HepG2 (cell line): ENCODE measurements around the gene DDRGK1. TPM values are rescaled to one million over a fixed set of nuclear protein-coding genes. Genes with fewer than 3 reads are reported as not detected.

Experiments used
- CSRNP2 ChIP-seq: sonication (generic); formaldehyde crosslinking; conservative IDR thresholded peaks from 2 replicates; pipeline ENCODE4 v1.8.0; 2022; ENCODE audit warnings: low read depth, missing genetic modification reagents
- EED ChIP-seq: sonication (generic); formaldehyde crosslinking; IDR thresholded peaks from 2 replicates; pipeline ENCODE4 v1.5.0; 2020; ENCODE audit warnings: mild to moderate bottlenecking, missing genetic modification reagents
- EHMT2 ChIP-seq: fragments of 200-600 bp; sonication (generic); IDR thresholded peaks from 2 replicates; pipeline ENCODE4 v1.7.0; 2017; ENCODE audit warnings: antibody characterized with exemption, low read depth, low read length, borderline replicate concordance
- FOXO4 ChIP-seq: sonication (generic); formaldehyde crosslinking; conservative IDR thresholded peaks from 2 replicates; pipeline ENCODE4 v1.8.1; 2023; ENCODE audit warnings: missing genetic modification reagents
- GABPB1 ChIP-seq: IDR thresholded peaks from 2 replicates; pipeline ENCODE4 v1.6.1; 2016; ENCODE audit warnings: mild to moderate bottlenecking, missing genetic modification reagents, moderate library complexity, missing compliant biosample characterization
- GFI1 ChIP-seq: sonication (generic); formaldehyde crosslinking; IDR thresholded peaks from 2 replicates; pipeline ENCODE4 v1.5.0; 2020; ENCODE audit warnings: missing genetic modification reagents, mild to moderate bottlenecking, borderline replicate concordance
- HNRNPLL ChIP-seq: fragments of 200-400 bp; formaldehyde crosslinking; IDR thresholded peaks from 2 replicates; pipeline ENCODE4 v1.6.1; 2017; ENCODE audit warnings: mild to moderate bottlenecking, low read depth, low read length; ENCODE audit not compliant: poor library complexity, severe bottlenecking
- IRX3 ChIP-seq: sonication (generic); formaldehyde crosslinking; IDR thresholded peaks from 2 replicates; pipeline ENCODE4 v1.8.1; 2023; ENCODE audit warnings: mild to moderate bottlenecking, low read depth, missing genetic modification reagents, borderline replicate concordance
- JDP2 ChIP-seq: sonication (generic); formaldehyde crosslinking; IDR thresholded peaks from 2 replicates; pipeline ENCODE4 v1.8.1; 2022; ENCODE audit warnings: missing genetic modification reagents, borderline replicate concordance
- MBD4 ChIP-seq: IDR thresholded peaks from 2 replicates; pipeline ENCODE4 v1.6.1; 2012; ENCODE audit warnings: low read length, inconsistent platforms, borderline replicate concordance
- MTA3 ChIP-seq: sonication (generic); formaldehyde crosslinking; IDR thresholded peaks from 2 replicates; pipeline ENCODE4 v1.4.0; 2020; ENCODE audit warnings: missing genetic modification reagents
- MZF1 ChIP-seq: sonication (generic); formaldehyde crosslinking; IDR thresholded peaks from 2 replicates; pipeline ENCODE4 v1.8.1; 2023; ENCODE audit warnings: mild to moderate bottlenecking, missing genetic modification reagents, borderline replicate concordance
- NCOA2 ChIP-seq: sonication (generic); formaldehyde crosslinking; IDR thresholded peaks from 2 replicates; pipeline ENCODE4 v1.8.0; 2022; ENCODE audit warnings: inconsistent platforms
- PCBP2 ChIP-seq: fragments of 200-400 bp; formaldehyde crosslinking; optimal IDR thresholded peaks from 2 replicates; pipeline ENCODE3; 2018; ENCODE audit warnings: low read length, low read depth; ENCODE audit not compliant: poor library complexity, severe bottlenecking
- PPARG ChIP-seq: conservative IDR thresholded peaks from 2 replicates; pipeline ENCODE4 v1.6.1; 2016; ENCODE audit warnings: missing biosample characterization, missing genetic modification reagents
- SMAD1 ChIP-seq: sonication (generic); formaldehyde crosslinking; IDR thresholded peaks from 2 replicates; pipeline ENCODE4 v1.4.0; 2020; ENCODE audit warnings: missing genetic modification reagents, low read depth, mild to moderate bottlenecking, borderline replicate concordance
- SNRNP70 ChIP-seq: fragments of 200-400 bp; formaldehyde crosslinking; IDR thresholded peaks from 2 replicates; pipeline ENCODE4 v1.6.1; 2017; ENCODE audit warnings: mild to moderate bottlenecking, low read depth, low read length, moderate library complexity
- TCF12 ChIP-seq, 2 experiments: fragments of 450-650 bp in 1 of 2; sonication (generic) in 1 of 2; formaldehyde crosslinking in 1 of 2; IDR thresholded peaks; 2 replicates each; pipeline versions ENCODE4 v1.6.1 to v1.8.0; 2017 to 2022; ENCODE audit warnings: antibody characterized with exemption in 1 of 2, mild to moderate bottlenecking in 1 of 2, missing genetic modification reagents in 1 of 2, moderate library complexity in 1 of 2
- TOPORS ChIP-seq: sonication (generic); formaldehyde crosslinking; IDR thresholded peaks from 2 replicates; pipeline ENCODE4 v1.8.0; 2023; ENCODE audit warnings: mild to moderate bottlenecking, missing genetic modification reagents
- ZBTB25 ChIP-seq: IDR thresholded peaks from 2 replicates; pipeline ENCODE4 v1.6.1; 2018; ENCODE audit warnings: missing genetic modification reagents
- ZMYM3 ChIP-seq: sonication (generic); formaldehyde crosslinking; IDR thresholded peaks from 2 replicates; pipeline ENCODE4 v1.5.1; 2020; ENCODE audit warnings: mild to moderate bottlenecking, missing genetic modification reagents
- ZNF235 ChIP-seq: sonication (generic); formaldehyde crosslinking; IDR thresholded peaks from 2 replicates; pipeline ENCODE4 v1.8.1; 2023; ENCODE audit warnings: mild to moderate bottlenecking, missing genetic modification reagents, borderline replicate concordance
- ZNF24 ChIP-seq: fragments of 450-650 bp; IDR thresholded peaks from 2 replicates; pipeline ENCODE4 v1.6.1; 2017; ENCODE audit warnings: antibody characterized with exemption, mild to moderate bottlenecking
- ZNF333 ChIP-seq: sonication (generic); formaldehyde crosslinking; IDR thresholded peaks from 2 replicates; pipeline ENCODE4 v1.4.0; 2020; ENCODE audit warnings: mild to moderate bottlenecking, missing genetic modification reagents, borderline replicate concordance
- ZNF350 ChIP-seq: sonication (generic); formaldehyde crosslinking; IDR thresholded peaks from 2 replicates; pipeline ENCODE4 v1.4.0; 2020; ENCODE audit warnings: mild to moderate bottlenecking, low read depth, missing genetic modification reagents, borderline replicate concordance
- ZNF713 ChIP-seq: sonication (generic); formaldehyde crosslinking; IDR thresholded peaks from 2 replicates; pipeline ENCODE4 v1.4.0; 2020; ENCODE audit warnings: mild to moderate bottlenecking, missing genetic modification reagents
- ZNF781 ChIP-seq: sonication (generic); formaldehyde crosslinking; IDR thresholded peaks from 2 replicates; pipeline ENCODE4 v1.5.1; 2020; ENCODE audit warnings: borderline replicate concordance, mild to moderate bottlenecking, missing genetic modification reagents; ENCODE audit errors: not compliant biosample characterization
- ZNF891 ChIP-seq: sonication (generic); formaldehyde crosslinking; IDR thresholded peaks from 2 replicates; pipeline ENCODE4 v1.5.0; 2020; ENCODE audit warnings: mild to moderate bottlenecking, missing genetic modification reagents
- polyA plus RNA-seq, 8 experiments: library from polyadenylated mRNA; depleted of rRNA in 3 of 8; stranded (reverse) in 7 of 8; unstranded in 1 of 8; fragments of >200 nt; fragmentation: Illumina TruSeq in 4 of 8; extraction: Trizol in 4 of 8; gene quantifications; 2 replicates each; pipeline versions ENCODE4 v1.2.1 to v1.2.3, GENCODE V29; 2011 to 2016; ENCODE audit warnings: low read depth in 4 of 8, missing spikeins in 1 of 8, mixed read lengths in 1 of 8; ENCODE audit not compliant: insufficient read depth in 1 of 8
- total RNA-seq, 5 experiments: library from RNA; depleted of rRNA; stranded (reverse); fragments of >200 nt; fragmentation: Illumina TruSeq; extraction: Trizol; gene quantifications; 2 replicates each; pipeline ENCODE4 v1.2.3, GENCODE V29; 2016; ENCODE audit warnings: low read depth in 1 of 5

The DDRGK1 gene
- total and polyA plus RNA-seq, 2 of the 13 experiments (the other 11 are each of a cell fraction or from before 2014, with no cell fraction given), result 96.7 to 149 TPM

GRCh38 chr20:3238616-3239025 is 34.1 kb upstream of the DDRGK1 start (continued):
- TF ChIP-seq ZNF781 (CRISPR knock-in tag), result no peak
- no peak for TF ChIP-seq ZBTB25 (CRISPR knock-in tag)
- TF ChIP-seq ZMYM3, result no peak
- TF ChIP-seq ZNF24, result no peak
- TF ChIP-seq HNRNPLL, result no peak
- no peak for TF ChIP-seq EED (CRISPR knock-in tag)
- no peak for TF ChIP-seq PPARG (CRISPR knock-in tag)
- TF ChIP-seq MTA3 (CRISPR knock-in tag), result no peak
- 0 out of 2 replicates have a peak, but pooled peaks have one; percentile 70 for TF ChIP-seq ZNF333
- no peak for TF ChIP-seq CSRNP2 (CRISPR knock-in tag)
- TF ChIP-seq SMAD1, result peak; percentile 52; the same call in 1 of the 2 replicates
- no peak for TF ChIP-seq SNRNP70
- no peak for TF ChIP-seq EHMT2
- TF ChIP-seq TOPORS, result peak; percentile 73
- TF ChIP-seq FOXO4, result no peak
- TF ChIP-seq MZF1 (CRISPR knock-in tag), result no peak
- no peak; the same call in 1 of the 2 replicates for TF ChIP-seq GFI1
- TF ChIP-seq IRX3 (CRISPR knock-in tag), result 0 out of 2 replicates have a peak, but pooled peaks have one; percentile 72
- no peak for TF ChIP-seq JDP2 (CRISPR knock-in tag)
- no peak for TF ChIP-seq ZNF891 (CRISPR knock-in tag)
- no peak for TF ChIP-seq NCOA2 (CRISPR knock-in tag)
- no peak for TF ChIP-seq PCBP2
- TF ChIP-seq GABPB1 (CRISPR knock-in tag), result peak; percentile 9; the same call in 1 of the 2 replicates
- TF ChIP-seq ZNF235, result no peak
- no peak for TF ChIP-seq MBD4
- TF ChIP-seq ZNF713 (CRISPR knock-in tag), result no peak
- TF ChIP-seq ZNF350 (CRISPR knock-in tag), result no peak
- no peak for TF ChIP-seq TCF12 (IDR thresholded peaks at IDR 0.05)
- peak; percentile 87; the same call in 1 of the 2 replicates for TF ChIP-seq TCF12 (CRISPR knock-in tag; IDR thresholded peaks at IDR 0.05)
